NCI-H187 (cell line): ENCODE measurements around the gene STK32C.
"Not testable (repeated sequence)": the region's sequence is repeated elsewhere in the genome, so short reads cannot be mapped to it uniquely, and the experiment has no call there.

Source experiments
- DNase-seq, 2 experiments: peaks; one replicate each; lab custom pipeline; 2025; lab: John Stamatoyannopoulos, UW

STK32C gene

DNA sequence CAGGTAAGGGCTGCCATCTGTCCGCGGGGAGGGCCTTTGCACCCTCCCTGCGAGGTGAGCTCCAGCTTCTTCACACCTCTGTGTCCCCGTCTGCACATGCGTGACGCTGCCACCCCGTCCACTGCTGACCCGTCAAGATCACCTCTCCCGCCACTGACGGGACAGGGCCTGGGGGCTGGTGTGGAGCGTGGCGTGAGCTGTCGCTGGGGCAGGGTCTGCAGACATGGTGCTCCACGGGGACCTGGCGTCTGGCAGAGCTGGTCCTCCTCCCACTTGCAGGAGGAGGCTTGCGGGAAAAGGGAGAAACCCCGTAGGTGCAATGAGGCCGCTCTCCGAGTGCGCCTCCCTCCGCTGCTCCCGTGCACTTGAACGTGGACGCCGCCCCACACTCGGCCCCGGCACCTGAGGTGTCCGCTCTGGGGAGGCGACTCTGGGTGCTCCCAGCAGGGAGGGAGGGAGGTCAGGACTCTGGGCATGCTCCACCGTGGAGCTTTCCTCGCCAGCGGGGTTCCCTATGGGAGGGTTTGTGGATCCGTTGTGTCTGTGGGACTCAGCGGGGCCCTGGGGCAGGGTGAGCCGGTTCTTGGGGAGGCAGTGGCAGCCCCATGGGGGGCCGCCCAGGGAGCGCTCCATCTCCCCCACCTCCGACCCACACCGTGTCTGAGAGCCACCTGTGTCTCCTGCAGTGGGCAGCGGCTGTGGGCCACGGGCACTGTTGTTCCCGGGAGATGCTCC, 138.6 kb downstream of the STK32C start:
- no peak for DNase-seq

DNA sequence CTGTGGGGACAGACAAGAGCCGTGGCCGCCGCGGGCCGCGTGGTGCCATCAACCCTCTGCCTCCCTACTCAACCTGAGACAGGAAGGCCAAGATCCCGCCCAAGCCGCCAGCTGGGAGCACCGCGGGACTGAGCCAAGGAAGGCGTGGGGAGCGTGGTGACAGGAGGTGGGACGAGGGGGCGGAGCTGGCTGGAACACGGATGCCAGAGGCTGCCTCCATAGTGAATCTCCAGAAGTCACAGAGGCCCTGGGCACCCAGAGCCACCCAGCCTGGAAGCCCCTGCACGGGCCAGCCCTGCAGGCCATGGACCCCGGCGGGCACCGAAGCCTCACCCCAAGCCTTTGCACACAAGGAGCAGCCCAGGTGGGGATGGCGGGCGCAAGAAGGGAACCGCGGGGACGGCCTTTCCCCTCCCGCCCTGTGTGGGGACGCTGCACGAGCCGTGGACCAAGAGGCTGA, 139.1 kb downstream of the STK32C start:
- DNase-seq: no peak

GRCh38 chr10:132167976-132168375, 139.8 kb downstream of the STK32C start:
- DNase-seq: no peak

DNA sequence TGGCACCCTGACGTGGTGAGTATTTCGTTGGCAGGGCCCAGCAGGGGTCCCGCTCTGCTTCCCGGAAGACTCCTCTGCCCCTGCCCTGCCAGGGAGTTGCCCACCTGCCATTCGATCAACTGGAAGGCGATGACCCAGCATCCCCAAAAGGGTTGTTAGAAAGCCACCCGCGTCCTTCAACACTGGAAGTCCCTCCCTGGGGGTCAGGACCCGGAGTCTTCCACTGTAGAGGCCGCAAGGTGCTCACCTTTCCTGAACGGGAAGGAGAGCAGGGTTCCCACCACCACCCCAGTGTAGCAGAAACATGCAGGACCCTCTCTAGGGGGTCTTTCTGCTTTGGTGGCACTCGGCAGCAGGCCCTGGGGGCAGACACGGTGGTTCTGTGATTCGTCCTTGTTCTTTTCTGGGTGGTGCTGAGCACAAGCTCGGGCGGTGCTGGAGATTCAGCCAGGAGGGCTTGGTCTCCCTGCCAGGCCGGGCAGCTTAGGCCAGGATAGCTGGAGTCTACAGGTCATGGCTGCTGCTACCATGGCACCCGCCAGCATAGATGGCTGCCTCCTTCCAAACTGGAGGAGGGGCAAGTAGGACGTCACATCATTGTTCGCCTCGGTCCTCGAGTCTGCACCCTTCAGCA, 140.6 kb downstream of the STK32C start:
- DNase-seq: no peak

GRCh38 chr10:132166216-132166950, 141.4 kb downstream of the STK32C start:
- DNase-seq: no peak

- no peak for DNase-seq
Measured at GRCh38 chr10:132165416-132165980, 142.3 kb downstream of the STK32C start.

DNA sequence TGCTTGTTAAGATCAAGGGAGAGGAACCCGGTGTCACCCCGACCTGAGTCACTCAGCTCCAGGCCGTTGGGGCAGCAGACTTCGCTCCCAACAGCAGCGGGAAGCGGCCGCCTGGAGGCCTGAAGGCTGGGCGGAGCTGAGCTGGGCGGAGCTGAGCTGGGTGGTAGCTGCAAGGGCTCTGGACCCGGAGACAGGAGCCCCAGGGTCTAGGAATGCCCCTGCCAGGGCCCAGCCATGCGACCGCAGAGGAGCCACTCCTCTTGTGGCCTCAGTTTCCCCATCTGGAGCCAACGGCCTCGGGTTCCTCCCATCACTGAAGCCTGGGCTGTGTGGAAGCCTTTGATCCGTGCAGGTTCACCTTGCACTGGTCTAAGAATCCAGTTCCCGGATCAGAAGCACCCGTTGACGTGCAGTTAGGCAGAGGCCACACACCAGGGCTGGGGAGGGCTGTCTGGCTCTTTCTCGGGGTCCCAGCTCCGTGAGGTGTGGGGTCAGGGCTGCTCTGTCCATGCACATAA, 142.9 kb downstream of the STK32C start:
- peak in 1 of 2 experiments; percentile 13 for DNase-seq

- DNase-seq: no peak
Measured at GRCh38 chr10:132163826-132164515, 143.8 kb downstream of the STK32C start.

- DNase-seq: peak; percentile 91 to 92
Measured at GRCh38 chr10:132163278-132163765, 144.4 kb downstream of the STK32C start.

GRCh38 chr10:132162590-132163277, 145.0 kb downstream of the STK32C start:
- no peak for DNase-seq

GRCh38 chr10:132162021-132162531, 145.7 kb downstream of the STK32C start:
- peak; percentile 25 to 64 for DNase-seq

- DNase-seq: not testable (repeated sequence)
Measured at GRCh38 chr10:132160834-132161622, 146.7 kb downstream of the STK32C start.

- DNase-seq: not testable (repeated sequence)
Measured at GRCh38 chr10:132160231-132160630, 147.5 kb downstream of the STK32C start.

DNA sequence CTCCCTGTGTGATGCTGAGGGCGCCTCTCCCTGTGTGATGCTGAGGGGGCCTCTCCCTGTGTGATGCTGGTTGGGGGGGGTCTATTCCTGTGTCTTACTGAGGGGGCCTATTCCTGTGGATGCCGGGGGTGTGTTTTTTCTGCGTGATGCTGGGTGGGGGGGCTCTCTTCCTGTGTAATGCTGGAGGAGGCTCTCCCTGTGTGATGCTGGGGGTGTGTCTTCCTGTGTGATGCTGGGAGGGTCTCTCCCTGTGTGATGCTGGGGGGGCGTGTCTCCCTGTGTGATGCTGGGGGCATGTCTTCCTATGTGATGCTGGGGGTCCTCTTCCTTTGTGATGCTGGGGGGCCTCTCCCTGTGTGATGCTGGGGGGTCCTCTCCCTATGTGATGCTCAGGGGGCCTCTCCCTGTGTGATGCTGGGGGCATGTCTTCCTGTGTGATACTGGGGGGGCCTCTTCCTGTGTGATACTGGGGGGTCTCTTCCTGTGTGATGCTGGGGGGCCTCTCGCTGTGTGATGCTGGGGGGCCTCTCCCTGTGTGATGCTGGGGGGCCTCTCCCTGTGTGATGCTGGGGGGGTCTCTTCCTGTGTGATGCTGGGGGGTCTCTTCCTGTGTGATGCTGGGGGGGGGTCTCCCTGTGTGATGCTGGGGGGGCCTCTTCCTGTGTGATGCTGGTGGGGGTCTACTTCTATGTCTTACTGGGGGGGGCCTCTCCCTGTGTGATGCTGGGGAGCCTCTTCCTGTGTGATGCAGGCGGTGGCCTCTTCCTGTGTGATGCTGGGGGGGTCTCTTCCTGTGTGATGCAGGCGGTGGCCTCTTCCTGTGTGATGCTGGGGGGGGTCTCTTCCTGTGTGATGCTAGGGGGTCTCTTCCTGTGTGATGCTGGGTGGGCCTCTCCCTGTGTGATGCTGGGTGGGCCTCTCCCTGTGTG, 148.2 kb downstream of the STK32C start:
- not testable (repeated sequence) for DNase-seq

DNA sequence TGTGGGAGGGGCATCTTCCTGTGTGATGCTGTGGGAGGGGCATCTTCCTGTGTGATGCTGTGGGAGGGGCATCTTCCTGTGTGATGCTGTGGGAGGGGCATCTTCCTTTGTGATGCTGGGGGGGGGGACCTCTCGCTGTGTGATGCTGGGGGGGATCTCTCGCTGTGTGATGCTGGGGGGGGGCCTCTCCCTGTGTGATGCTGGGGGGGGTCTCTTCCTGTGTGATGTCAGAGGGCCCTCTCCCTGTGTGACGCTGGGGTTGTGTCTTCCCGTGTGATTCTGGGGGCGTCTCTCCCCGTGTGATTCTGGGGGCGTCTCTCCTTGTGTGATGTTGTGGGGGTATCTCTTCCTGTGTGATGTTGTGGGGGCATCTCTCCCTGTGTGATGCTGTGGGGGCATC, 148.9 kb downstream of the STK32C start:
- DNase-seq: no peak

GRCh38 chr10:132158122-132158741, 149.5 kb downstream of the STK32C start:
- DNase-seq: no peak
